Activated T-cell treated with anti-CD3 and anti-CD28 coated beads, Interleukin-2, amount 50 U/mL, for 1 hour (primary cell): ENCODE data around the gene PDCD10.

Experiments
- DNase-seq: peaks from one replicate; pipeline ENCODE4 v3.0.0-alpha.2; 2020

PDCD10 gene

DNA sequence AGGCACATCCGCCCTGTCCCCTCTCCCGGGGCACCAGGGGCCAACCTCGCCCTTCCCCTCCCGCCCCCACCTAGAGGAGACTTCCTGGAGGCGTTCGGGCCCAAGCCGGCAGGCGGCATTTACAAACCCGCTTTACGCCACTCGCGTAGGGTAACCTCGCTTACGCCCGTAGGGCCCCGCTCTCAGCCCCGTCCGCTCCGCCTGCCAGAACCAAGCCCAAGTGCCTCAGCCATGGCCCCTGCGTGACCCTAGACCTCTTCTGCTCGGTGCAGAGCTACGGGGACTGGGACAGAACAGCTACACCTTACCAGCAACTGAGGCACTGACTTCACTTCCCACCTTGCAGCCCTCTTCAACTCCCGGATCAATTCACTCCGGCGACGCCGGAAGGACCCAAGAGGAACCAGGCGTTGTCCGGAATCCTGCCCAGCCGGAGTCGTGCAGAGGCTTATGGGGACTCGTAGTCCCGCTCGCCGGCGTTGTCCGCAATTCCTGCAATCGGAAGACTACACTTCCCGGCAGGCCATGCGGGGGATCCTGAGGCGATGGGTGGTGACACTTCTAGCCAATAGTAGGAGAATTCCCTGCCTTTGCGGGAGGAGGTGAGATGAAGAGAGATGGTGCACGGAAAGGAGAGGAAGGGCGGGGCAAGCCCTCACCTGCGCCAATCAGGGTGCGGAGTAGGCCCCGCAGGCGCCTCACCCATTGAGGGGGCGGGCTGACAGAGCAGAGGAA is at the start of gene PDCD10:
TSS of gene PDCD10 (minus strand) at position 395 of the 735 bp plus-strand sequence. CDS start 14,735 bp downstream, outside the sequence.
- peak; percentile 95 for DNase-seq

DNA sequence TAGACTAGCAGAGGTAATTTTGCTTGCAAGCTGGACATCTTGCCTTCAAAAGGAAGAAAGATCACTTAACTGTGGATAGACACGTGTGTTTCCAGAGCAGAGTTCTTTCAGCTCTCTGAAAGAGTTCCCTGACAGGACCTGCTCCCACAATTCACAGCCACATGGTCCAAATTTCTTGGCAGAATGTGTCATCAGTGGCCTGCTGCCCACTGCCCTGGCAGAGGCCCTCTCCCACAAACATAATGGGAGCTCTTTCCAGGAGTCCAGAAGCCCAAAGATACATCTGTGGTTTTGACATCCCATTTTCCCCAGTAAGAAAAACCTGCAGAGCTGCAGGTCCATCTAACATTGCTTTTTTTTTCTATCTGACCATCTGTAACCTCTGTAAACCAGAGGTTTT is 49.1 kb upstream of the PDCD10 start:
- no peak for DNase-seq

DNA sequence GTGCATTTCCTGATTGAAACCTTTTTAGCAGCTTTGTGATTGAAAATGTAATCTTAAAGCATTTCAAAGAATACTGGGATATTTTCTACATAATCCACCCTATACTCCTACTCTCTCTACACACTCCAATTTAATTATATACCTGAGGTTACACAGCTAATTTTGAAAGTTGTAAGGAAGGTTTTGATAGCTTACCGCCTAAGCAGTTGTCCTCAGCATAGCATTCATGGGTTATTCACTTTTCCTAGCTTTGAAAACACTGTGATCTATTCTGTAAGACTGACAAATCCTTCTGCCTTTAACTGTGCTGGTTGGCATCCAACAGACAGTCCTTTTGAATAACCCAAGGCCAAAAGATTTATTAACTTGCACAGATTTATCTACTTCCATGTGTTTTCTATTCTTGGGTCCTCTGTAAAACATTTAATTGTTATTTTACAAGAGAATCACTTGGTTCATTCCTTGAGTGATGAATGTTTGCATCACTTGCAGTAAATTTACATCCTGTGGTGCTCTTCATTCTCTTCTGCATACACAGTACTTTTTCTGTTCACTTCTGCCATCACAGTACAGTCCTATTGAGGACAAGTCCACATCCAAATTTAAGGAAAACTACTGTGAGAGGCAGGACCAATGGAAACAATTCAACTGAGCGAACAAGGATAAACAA is 45.7 kb upstream of the PDCD10 start:
- no peak for DNase-seq

GRCh38 chr3:167777356-167777755 is 42.7 kb upstream of the PDCD10 start:
- DNase-seq, result no peak

GRCh38 chr3:167776066-167776685 is 41.5 kb upstream of the PDCD10 start:
- no peak for DNase-seq

DNA sequence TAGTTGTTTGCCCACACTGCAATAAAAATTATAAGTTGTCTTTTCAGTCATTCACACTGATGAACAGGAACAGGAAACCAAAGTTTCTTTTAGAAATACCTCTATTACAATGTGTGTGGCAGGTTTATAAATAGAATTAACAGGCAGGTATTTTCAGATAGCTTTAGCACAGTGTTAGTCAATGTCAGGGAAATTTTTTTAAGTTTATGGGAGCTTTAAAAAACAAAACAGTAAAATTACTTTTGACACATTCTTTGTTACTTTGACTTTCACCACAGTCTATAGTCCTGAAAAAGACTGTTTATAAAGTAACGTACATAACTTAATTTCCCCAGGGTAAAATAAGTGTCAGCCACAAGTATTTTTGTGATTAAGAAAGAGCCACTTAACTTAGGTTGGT is 38.9 kb upstream of the PDCD10 start:
- DNase-seq, result no peak

DNA sequence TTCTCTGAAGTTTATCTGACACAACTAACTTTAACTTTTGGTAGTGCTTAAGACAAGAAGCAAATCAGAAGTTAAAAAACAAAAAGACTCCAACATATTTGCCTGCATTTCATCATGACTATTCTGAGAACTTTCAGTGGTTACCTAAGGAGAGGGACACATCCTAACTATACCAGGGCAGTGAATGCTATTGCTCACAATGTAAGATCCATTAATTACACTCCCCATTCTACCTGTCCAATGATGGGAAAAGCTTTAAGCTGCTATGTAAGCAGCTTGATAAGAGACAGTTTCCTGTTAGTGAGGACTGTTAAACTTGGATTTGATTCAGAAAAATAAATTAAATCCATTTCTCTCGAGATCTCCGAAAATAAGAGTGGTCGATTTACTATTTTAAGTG is 38.3 kb upstream of the PDCD10 start:
- DNase-seq, result no peak

GRCh38 chr3:167762296-167762695 is 27.6 kb upstream of the PDCD10 start:
- DNase-seq, result no peak

- DNase-seq, result no peak
Measured at GRCh38 chr3:167761302-167761701, 26.6 kb upstream of the PDCD10 start.

DNA sequence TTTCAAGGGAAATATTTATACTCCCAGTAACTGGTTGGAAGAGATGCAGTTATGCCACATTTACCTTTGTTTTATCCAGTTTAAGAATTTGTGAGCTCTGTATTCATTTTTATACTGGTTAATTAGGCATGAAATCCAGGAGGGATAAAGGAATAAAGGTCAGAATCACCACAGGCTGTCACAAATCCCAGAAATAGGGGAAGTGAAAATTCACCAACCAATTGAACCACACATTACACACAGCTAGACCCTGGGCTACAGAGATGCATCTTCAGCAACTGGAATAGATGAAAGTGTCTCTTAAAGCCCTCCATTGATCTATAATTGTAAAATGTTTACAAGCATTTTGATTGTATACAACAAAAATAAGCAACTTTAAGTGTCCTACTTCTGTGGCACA is 19.4 kb upstream of the PDCD10 start:
- no peak for DNase-seq

DNA sequence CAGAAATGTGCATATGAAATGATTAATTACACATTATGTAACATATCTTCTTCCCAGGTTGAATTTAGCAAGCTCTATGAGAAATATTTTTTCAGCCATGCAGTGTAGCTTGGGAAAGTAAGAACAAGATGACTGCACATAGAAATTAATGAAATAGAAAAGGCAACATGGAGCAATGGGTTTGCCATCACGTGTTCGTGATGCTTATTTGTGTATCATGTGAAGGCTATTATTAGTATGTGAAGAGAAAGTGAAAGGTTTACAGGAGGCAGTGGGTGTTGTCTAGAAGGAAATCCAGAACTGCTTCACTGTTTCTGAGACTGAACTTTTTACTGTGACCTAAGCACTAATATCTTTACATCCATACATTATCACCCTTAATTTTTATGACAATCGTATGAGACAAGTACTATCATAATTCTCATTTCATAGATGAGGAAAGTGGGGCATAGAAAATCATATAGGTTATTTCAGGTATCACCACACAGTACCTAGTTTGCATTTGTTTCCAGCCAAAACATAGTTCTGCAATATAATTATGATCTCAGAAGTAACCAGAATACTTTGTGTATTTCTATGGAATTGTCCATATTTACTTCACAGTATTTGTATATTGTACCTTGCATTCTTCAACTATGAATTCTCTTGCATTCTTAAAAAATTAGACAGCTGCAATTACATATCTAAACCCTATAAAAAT is 15.7 kb upstream of the PDCD10 start:
- no peak for DNase-seq

GRCh38 chr3:167749728-167750127 is 15.0 kb upstream of the PDCD10 start:
- DNase-seq, result no peak

- no peak for DNase-seq
Measured at GRCh38 chr3:167749209-167749608, 14.5 kb upstream of the PDCD10 start.

- DNase-seq, result no peak
Measured at GRCh38 chr3:167743799-167744198, 9.1 kb upstream of the PDCD10 start.

- DNase-seq, result no peak
Measured at GRCh38 chr3:167742338-167742737, 7.6 kb upstream of the PDCD10 start.

DNA sequence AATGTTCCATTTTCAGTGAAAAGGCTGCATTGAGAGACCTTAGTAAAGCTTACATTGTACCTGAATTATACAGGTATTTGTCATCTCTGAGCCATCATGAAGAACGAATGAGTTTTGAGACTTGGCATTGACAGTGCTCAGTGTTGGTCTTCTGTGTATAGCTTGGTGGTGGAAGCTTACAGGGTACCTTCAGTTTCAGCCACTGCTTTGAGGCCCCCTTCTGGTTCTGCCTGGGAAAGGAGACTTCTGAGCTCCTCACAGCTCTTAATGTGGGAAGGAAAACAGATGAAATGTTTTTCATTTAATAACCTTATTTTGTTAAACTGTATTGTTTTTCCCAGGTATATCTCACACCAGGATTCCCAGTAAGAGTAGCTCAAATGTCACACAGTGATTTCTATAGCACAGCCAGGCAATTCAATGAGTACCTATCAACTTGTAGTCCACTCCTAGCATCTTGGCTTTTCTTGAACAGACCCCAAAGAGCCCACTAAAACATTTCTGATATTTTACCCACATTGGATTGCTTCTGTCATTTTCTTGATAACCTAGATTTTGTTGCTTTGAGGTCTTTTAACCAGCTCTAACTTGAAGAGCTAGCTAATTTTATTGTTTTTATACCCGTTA is 6.4 kb upstream of the PDCD10 start:
- DNase-seq, result no peak

- no peak for DNase-seq
Measured at GRCh38 chr3:167739190-167739810, 4.6 kb upstream of the PDCD10 start.

DNA sequence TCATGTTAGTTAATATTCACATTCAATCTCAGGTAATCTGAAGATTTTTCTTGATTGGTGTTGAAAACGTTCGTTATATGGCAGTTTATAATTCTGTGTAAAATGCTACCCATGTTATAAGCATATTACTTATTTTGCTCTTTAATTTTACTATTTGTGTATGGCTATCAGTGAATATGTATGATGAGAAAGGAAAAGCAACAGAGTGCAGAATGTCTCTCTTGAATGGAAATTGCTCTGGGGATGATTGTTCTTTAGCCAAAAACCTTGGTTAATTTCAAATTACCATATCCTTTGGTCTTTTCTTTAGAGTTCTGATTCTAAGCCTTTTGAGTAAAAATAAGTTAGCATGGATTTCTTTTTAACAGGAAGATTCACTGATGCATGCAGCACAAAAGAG is 3.3 kb upstream of the PDCD10 start:
- DNase-seq, result no peak

DNA sequence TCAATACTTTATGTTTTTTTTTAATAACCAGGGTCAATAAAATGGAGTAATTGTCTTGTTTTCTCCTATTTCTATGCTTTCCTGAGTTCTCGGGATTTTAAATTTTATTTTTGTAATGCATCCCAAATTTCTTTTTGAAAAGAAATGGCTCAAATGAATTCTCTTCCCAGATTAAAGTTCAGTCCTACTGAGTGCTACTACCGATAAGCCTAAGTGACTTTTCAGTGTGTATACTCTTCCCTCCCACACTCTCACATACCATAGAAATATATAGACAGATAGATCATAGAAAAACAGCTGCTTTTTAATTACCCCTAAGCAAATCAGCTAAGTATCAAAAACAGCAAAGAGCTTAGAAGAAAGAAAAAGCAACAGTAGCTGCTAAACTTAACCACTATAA is 2.3 kb upstream of the PDCD10 start:
- DNase-seq, result no peak

GRCh38 chr3:167736264-167736787 is 1.6 kb upstream of the PDCD10 start:
- no peak for DNase-seq

DNA sequence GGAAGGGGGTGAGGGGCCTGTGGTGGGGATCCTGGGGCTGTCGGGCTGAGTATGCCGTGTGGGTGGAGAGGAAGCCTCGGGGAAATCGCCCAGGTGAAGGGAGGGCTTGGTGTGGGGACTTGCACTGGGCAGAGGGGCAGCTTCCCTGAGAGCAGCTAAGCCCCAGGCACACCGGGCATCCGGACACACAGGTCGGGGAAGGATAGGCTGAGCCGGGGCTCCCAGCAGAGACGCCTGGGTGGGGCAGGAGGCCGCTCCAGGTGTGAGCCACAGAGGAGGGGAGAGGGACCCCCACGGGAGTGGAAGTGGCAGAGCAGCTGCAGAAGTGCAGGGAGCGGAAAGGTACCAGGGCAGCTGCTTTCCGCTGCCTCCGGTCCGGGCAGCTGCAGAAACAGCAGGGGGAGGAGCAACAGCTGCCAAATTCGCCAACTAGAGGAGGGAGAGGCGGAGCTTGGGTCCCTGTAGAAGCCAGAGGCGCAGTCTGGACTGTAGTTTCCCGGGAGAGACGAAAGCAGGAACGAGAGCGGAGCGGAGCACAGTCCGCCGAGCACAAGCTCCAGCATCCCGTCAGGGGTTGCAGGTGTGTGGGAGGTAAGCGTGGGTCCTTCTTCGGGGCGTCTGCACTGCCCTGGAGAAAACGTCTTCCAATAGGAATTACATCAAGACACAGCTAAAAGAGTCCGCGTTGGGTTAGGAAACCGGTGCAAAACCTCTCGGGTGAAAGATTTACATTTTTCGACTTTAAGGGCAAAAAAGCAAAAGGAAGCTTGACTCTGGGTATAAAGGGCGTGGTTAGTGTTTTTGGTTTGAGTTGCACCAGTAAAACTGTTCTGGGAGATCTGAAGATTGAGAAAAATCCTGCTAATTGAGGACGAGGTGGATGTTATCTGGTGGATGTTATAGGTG is 794 bp upstream of the PDCD10 start, which contains the start of gene SERPINI1:
TSS of gene SERPINI1 (plus strand) at position 489 of the 906 bp plus-strand sequence. CDS start 53,408 bp downstream, outside the sequence.
- DNase-seq, result no peak
